Trophoblast cell (in vitro differentiated cells and primary cell): ENCODE results near the gene ITGA4.
A peak's percentile ranks its signal among the peaks of the same experiment; 100 is the strongest.

Source experiments
- DNase-seq, 2 donors: peaks; one replicate each; pipeline ENCODE4 v3.0.0-alpha.2; 2016
- H2AFZ ChIP-seq: 2 replicates; pipeline ENCODE4 v1.6.1; 2013; ENCODE audit warnings: low read length, moderate library complexity, mild to moderate bottlenecking; ENCODE audit not compliant: insufficient read depth, poor library complexity
- H2AK5ac ChIP-seq: 2 replicates; pipeline ENCODE4 v1.6.1; 2013; ENCODE audit warnings: mild to moderate bottlenecking, low read length
- H2BK120ac ChIP-seq: 2 replicates; pipeline ENCODE4 v1.6.1; 2013; ENCODE audit warnings: low read length, mild to moderate bottlenecking, moderate library complexity; ENCODE audit not compliant: insufficient read depth, poor library complexity
- H2BK12ac ChIP-seq: 2 replicates; pipeline ENCODE4 v1.6.1; 2013; ENCODE audit warnings: mild to moderate bottlenecking, low read length, moderate library complexity
- H2BK5ac ChIP-seq: 2 replicates; pipeline ENCODE4 v1.6.1; 2013; ENCODE audit warnings: low read length, low read depth, moderate library complexity, mild to moderate bottlenecking; ENCODE audit not compliant: poor library complexity
- H3K14ac ChIP-seq: 2 replicates; pipeline ENCODE4 v1.6.1; 2013; ENCODE audit warnings: mild to moderate bottlenecking, low read length
- H3K18ac ChIP-seq: 2 replicates; pipeline ENCODE4 v1.6.1; 2013; ENCODE audit warnings: mild to moderate bottlenecking, low read length
- H3K23ac ChIP-seq: 2 replicates; pipeline ENCODE4 v1.6.1; 2013; ENCODE audit warnings: low read length
- H3K27ac ChIP-seq: 2 replicates; pipeline ENCODE4 v1.5.1; 2013; ENCODE audit warnings: low read depth, mild to moderate bottlenecking, inconsistent platforms, low read length, moderate library complexity
- H3K27me3 ChIP-seq: 2 replicates; pipeline ENCODE4 v1.6.1; 2013; ENCODE audit warnings: inconsistent platforms, mild to moderate bottlenecking, low read length, moderate library complexity; ENCODE audit not compliant: insufficient read depth
- H3K36me3 ChIP-seq, 2 experiments: 1 replicate in 1 of 2; 2 replicates in 1 of 2; pipeline ENCODE4 v1.6.1; 2013; ENCODE audit warnings: low read length in 2 of 2, mild to moderate bottlenecking in 2 of 2, moderate library complexity in 1 of 2; ENCODE audit not compliant: insufficient read depth in 2 of 2, control insufficient read depth in 1 of 2
- H3K4ac ChIP-seq: 2 replicates; pipeline ENCODE4 v1.6.1; 2013; ENCODE audit warnings: low read depth, mild to moderate bottlenecking, low read length, moderate library complexity
- H3K4me1 ChIP-seq, 2 experiments: 1 replicate in 1 of 2; 2 replicates in 1 of 2; pipeline ENCODE4 v1.6.1; 2013; ENCODE audit warnings: low read length in 2 of 2, mild to moderate bottlenecking in 2 of 2, moderate library complexity in 1 of 2; ENCODE audit not compliant: insufficient read depth in 2 of 2, control insufficient read depth in 1 of 2
- H3K4me2 ChIP-seq: 2 replicates; pipeline ENCODE4 v1.6.1; 2013; ENCODE audit warnings: inconsistent platforms, mild to moderate bottlenecking, low read length, moderate library complexity
- H3K4me3 ChIP-seq: 2 replicates; pipeline ENCODE4 v1.5.1; 2013; ENCODE audit warnings: mild to moderate bottlenecking, low read depth, low read length, inconsistent platforms
- H3K79me1 ChIP-seq: one replicate; pipeline ENCODE4 v1.6.1; 2013; ENCODE audit warnings: low read length
- H3K79me2 ChIP-seq: 2 replicates; pipeline ENCODE4 v1.6.1; 2013; ENCODE audit warnings: low read length, mild to moderate bottlenecking; ENCODE audit not compliant: control insufficient read depth, insufficient read depth, poor library complexity
- H3K9ac ChIP-seq: 2 replicates; pipeline ENCODE4 v1.6.1; 2013; ENCODE audit warnings: mild to moderate bottlenecking, low read length
- H3K9me3 ChIP-seq: 2 replicates; pipeline ENCODE4 v1.6.1; 2013; ENCODE audit warnings: low read depth, mild to moderate bottlenecking, control low read depth, inconsistent platforms, low read length; ENCODE audit not compliant: insufficient read depth
- H4K12ac ChIP-seq: 2 replicates; pipeline ENCODE4 v1.6.1; 2013; ENCODE audit warnings: low read depth, mild to moderate bottlenecking, low read length, moderate library complexity
- H4K8ac ChIP-seq: 2 replicates; pipeline ENCODE4 v1.6.1; 2013; ENCODE audit warnings: low read depth, mild to moderate bottlenecking, low read length, moderate library complexity
- H4K91ac ChIP-seq: one replicate; pipeline ENCODE4 v1.6.1; 2013; ENCODE audit warnings: low read depth, mild to moderate bottlenecking, low read length, moderate library complexity
- WGBS: extraction: QIAGEN DNeasy Blood & Tissue Kit; methylation state at CpG from one replicate; pipeline ENCODE4 v1.1.7; 2013; ENCODE audit warnings: missing lambda C conversion rate; ENCODE audit not compliant: insufficient read length, insufficient coverage; ENCODE audit errors: extremely low coverage; 5-methylcytosine and 5-hydroxymethylcytosine counted together

Gene ITGA4

DNA sequence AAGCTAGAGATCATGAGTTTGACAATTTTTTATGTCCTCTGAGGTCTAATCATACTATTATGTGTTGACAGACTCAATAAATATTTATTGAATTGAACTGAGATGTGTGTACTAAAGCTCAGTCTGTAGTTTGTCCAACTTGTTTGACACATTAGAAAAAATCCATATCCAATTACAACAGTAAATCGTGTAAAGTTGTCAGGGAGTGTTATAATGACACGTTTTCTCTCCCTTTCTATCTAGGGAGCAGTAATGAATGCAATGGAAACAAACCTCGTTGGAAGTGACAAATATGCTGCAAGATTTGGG is 28.4 kb downstream of the ITGA4 start:
- no CpG with 5 or more reads among the region's 3 CpGs for WGBS
- no peaks in the 10 kb centered on the region for H3K4me1 ChIP-seq
- no peak overlapping the region for H3K18ac ChIP-seq

GRCh38 chr2:181499231-181499630 is 42.0 kb downstream of the ITGA4 start:
- no peak for DNase-seq
- Histone ChIP-seq H3K9me3 (no peaks in the 10 kb centered on the region), H3K27ac (no peak overlapping the region), H3K4me2 (no peak overlapping the region), H3K9ac (no peak overlapping the region), H3K4me3 (no peak overlapping the region), H3K27me3 (no peaks in the 10 kb centered on the region), H2AK5ac (no peak overlapping the region), H2BK12ac (peak overlapping the region; percentile 2), H3K4me1 (no peaks in the 10 kb centered on the region), H3K14ac (no peak overlapping the region), H3K18ac (no peak overlapping the region), H3K36me3 (no peaks in the 10 kb centered on the region), H2BK120ac (no peak overlapping the region), H4K8ac (no peak overlapping the region), H3K79me1 (no peaks in the 10 kb centered on the region), H3K23ac (no peak overlapping the region), H3K4ac (no peak overlapping the region), H2AFZ (no peak overlapping the region), H3K79me2 (no peaks in the 10 kb centered on the region), H2BK5ac (no peak overlapping the region), H4K91ac (no peak overlapping the region), H4K12ac (no peak overlapping the region)
- WGBS: no CpG with 5 or more reads among the region's 4 CpGs

More for the DNA sequence above, 28.4 kb downstream of the ITGA4 start:
- Histone ChIP-seq H3K4ac (no peak overlapping the region), H4K91ac (no peak overlapping the region), H3K9ac (no peak overlapping the region), H2BK12ac (no peak overlapping the region), H4K8ac (no peak overlapping the region), H4K12ac (no peak overlapping the region), H3K79me2 (no peaks in the 10 kb centered on the region), H3K4me3 (no peak overlapping the region), H3K23ac (no peak overlapping the region), H3K4me2 (no peak overlapping the region), H3K27me3 (no peaks in the 10 kb centered on the region), H2AFZ (no peak overlapping the region), H3K27ac (no peak overlapping the region), H3K79me1 (no peaks in the 10 kb centered on the region), H2BK120ac (no peak overlapping the region), H2AK5ac (no peak overlapping the region), H3K14ac (no peak overlapping the region), H3K36me3 (no peaks in the 10 kb centered on the region), H3K9me3 (no peaks in the 10 kb centered on the region), H2BK5ac (no peak overlapping the region)
- no peak for DNase-seq

GRCh38 chr2:181500201-181500600 is 43.0 kb downstream of the ITGA4 start:
- Histone ChIP-seq H2BK5ac (no peak overlapping the region), H4K91ac (no peak overlapping the region), H4K8ac (no peak overlapping the region), H3K4ac (no peak overlapping the region), H3K79me1 (peaks cover 2% of the 10 kb centered on the region), H3K27ac (no peak overlapping the region), H3K14ac (no peak overlapping the region), H3K79me2 (no peaks in the 10 kb centered on the region), H2BK12ac (no peak overlapping the region), H3K9me3 (no peaks in the 10 kb centered on the region), H3K27me3 (no peaks in the 10 kb centered on the region), H4K12ac (no peak overlapping the region), H3K9ac (no peak overlapping the region), H3K4me2 (no peak overlapping the region), H3K18ac (no peak overlapping the region), H2AFZ (no peak overlapping the region), H3K4me3 (no peak overlapping the region), H2AK5ac (no peak overlapping the region), H3K4me1 (no peaks in the 10 kb centered on the region), H3K36me3 (no peaks in the 10 kb centered on the region), H3K23ac (no peak overlapping the region), H2BK120ac (no peak overlapping the region)
- no CpG with 5 or more reads among the region's 4 CpGs for WGBS
- DNase-seq: peak; percentile 30 to 65

DNA sequence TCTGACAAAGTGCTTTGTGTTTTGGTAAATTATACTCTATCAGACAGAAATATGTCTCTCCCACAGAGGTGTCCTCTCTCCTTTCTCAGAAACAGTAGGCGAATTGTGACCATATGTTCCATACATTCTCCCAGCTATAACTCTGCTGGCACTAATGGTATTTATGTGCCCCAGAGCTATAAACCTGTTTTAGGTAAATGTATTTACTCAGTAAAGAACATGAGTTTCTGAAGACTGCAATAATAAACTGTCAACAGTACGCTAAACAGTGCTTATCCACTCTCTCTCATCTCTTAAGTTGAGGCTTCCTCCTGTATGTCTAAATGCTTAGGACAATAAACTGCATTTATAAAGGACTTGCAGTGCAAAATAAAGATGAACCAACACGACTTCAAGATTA is 58.5 kb downstream of the ITGA4 start:
- WGBS: no CpG with 5 or more reads among the region's 3 CpGs
- Histone ChIP-seq H3K27ac (peak overlapping the region; percentile 32), H3K27me3 (no peaks in the 10 kb centered on the region), H3K36me3 (peaks cover 0 to 2% of the 10 kb centered on the region in 2 experiments), H3K79me2 (peaks cover 1% of the 10 kb centered on the region), H3K14ac (no peak overlapping the region), H3K4me2 (no peak overlapping the region), H2BK120ac (no peak overlapping the region), H2BK12ac (no peak overlapping the region), H3K4me1 (no peaks in the 10 kb centered on the region), H3K4me3 (no peak overlapping the region), H3K9ac (no peak overlapping the region), H3K9me3 (no peaks in the 10 kb centered on the region), H4K12ac (no peak overlapping the region), H3K18ac (no peak overlapping the region), H3K79me1 (peaks cover 12% of the 10 kb centered on the region), H4K8ac (no peak overlapping the region), H3K23ac (no peak overlapping the region), H4K91ac (no peak overlapping the region), H3K4ac (no peak overlapping the region), H2AFZ (no peak overlapping the region), H2AK5ac (no peak overlapping the region), H2BK5ac (no peak overlapping the region)
- DNase-seq: no peak

GRCh38 chr2:181516992-181517391 is 59.8 kb downstream of the ITGA4 start:
- H3K18ac ChIP-seq: no peak overlapping the region
- H3K14ac ChIP-seq: no peak overlapping the region
- H3K4me2 ChIP-seq: no peak overlapping the region
- no peak overlapping the region for H3K9ac ChIP-seq
- peaks cover 12% of the 10 kb centered on the region for H3K79me1 ChIP-seq
- no peak overlapping the region for H4K8ac ChIP-seq
- H3K27ac ChIP-seq: no peak overlapping the region
- H3K4ac ChIP-seq: no peak overlapping the region
- H3K23ac ChIP-seq: no peak overlapping the region
- no peaks in the 10 kb centered on the region for H3K4me1 ChIP-seq
- DNase-seq: no peak
- H4K12ac ChIP-seq: no peak overlapping the region
- no peak overlapping the region for H2BK120ac ChIP-seq
- no peak overlapping the region for H2AFZ ChIP-seq
- H4K91ac ChIP-seq: no peak overlapping the region
- H2BK5ac ChIP-seq: no peak overlapping the region
- no peaks in the 10 kb centered on the region for H3K9me3 ChIP-seq
- H3K79me2 ChIP-seq: peaks cover 1% of the 10 kb centered on the region
- no peak overlapping the region for H2AK5ac ChIP-seq
- peaks cover 0 to 2% of the 10 kb centered on the region in 2 experiments for H3K36me3 ChIP-seq
- no peaks in the 10 kb centered on the region for H3K27me3 ChIP-seq
- H3K4me3 ChIP-seq: no peak overlapping the region
- no peak overlapping the region for H2BK12ac ChIP-seq
